Measurements from ENCODE around the gene MED4.

MED4 gene

GRCh38 chr13:48037346-48038173 lies 57.3 kb downstream of the MED4 start, which contains the start of gene NUDT15:
Gene NUDT15, plus strand, starts transcription at chr13:48037726. Its CDS starts 21 bp downstream, at chr13:48037747.
- DNase-seq (ENCODE audit: low spot score): peak; percentile 95

- DNase-seq (ENCODE audit: low spot score): no peak
Measured at GRCh38 chr13:48029859-48030258, 65.0 kb downstream of the MED4 start.

GRCh38 chr13:48028066-48028465 lies 66.8 kb downstream of the MED4 start:
- DNase-seq (ENCODE audit: low spot score): no peak
